Smooth muscle cell (in vitro differentiated cells): ENCODE data around the gene MAPK11. TPM values are rescaled to one million over a fixed set of nuclear protein-coding genes. Genes with fewer than 3 reads are reported as not detected.

Experiments
- DNase-seq: peaks from one replicate; lab custom pipeline; 2025; ENCODE audit not compliant: unreplicated experiment; lab: John Stamatoyannopoulos, UW
- H2AFZ ChIP-seq: fragments of 200-600 bp; sonication (generic); 2 replicates; pipeline ENCODE4 v1.6.0; 2016; ENCODE audit warnings: antibody characterized with exemption, low read depth, mild to moderate bottlenecking
- H3F3A ChIP-seq: fragments of 200-600 bp; sonication (generic); 2 replicates; pipeline ENCODE4 v1.6.0; 2017; ENCODE audit warnings: antibody characterized with exemption, low read depth
- H3K27ac ChIP-seq: fragments of 200-600 bp; sonication (generic); 2 replicates; pipeline ENCODE4 v1.5.1; 2016; ENCODE audit warnings: low read depth, mild to moderate bottlenecking
- H3K27me3 ChIP-seq: fragments of 200-600 bp; sonication (generic); 2 replicates; pipeline ENCODE4 v1.6.1; 2016; ENCODE audit warnings: low read depth, mild to moderate bottlenecking
- H3K36me3 ChIP-seq: fragments of 200-600 bp; sonication (generic); 2 replicates; pipeline ENCODE4 v1.5.1; 2016; ENCODE audit warnings: low read depth
- H3K4me1 ChIP-seq: fragments of 200-600 bp; sonication (generic); 2 replicates; pipeline ENCODE4 v1.5.1; 2016; ENCODE audit warnings: low read depth
- H3K4me2 ChIP-seq: fragments of 200-600 bp; sonication (generic); 2 replicates; pipeline ENCODE4 v1.6.0; 2016; ENCODE audit warnings: mild to moderate bottlenecking
- H3K4me3 ChIP-seq: fragments of 200-600 bp; sonication (generic); 2 replicates; pipeline ENCODE4 v1.5.1; 2016; ENCODE audit warnings: mild to moderate bottlenecking
- H3K79me2 ChIP-seq: fragments of 200-600 bp; sonication (generic); 2 replicates; pipeline ENCODE4 v1.6.0; 2016; ENCODE audit warnings: low read depth, mild to moderate bottlenecking
- H3K9ac ChIP-seq: fragments of 200-600 bp; sonication (generic); 2 replicates; pipeline ENCODE4 v1.6.0; 2016; ENCODE audit warnings: low read depth
- H3K9me3 ChIP-seq: fragments of 200-600 bp; sonication (generic); replicated peaks from 2 replicates; pipeline ENCODE4 v1.5.1; 2016; ENCODE audit warnings: low read depth
- H4K20me1 ChIP-seq: fragments of 200-600 bp; sonication (generic); 2 replicates; pipeline ENCODE4 v1.6.0; 2016; ENCODE audit warnings: low read depth
- WGBS: methylation state at CpG from one replicate; pipeline ENCODE4 v1.1.7; 2016; ENCODE audit warnings: low lambda C conversion rate; 5-methylcytosine and 5-hydroxymethylcytosine counted together
- polyA plus RNA-seq: library from polyadenylated mRNA; unstranded; fragments of >200 nt; fragmentation: Nextera tagmentation; extraction: Ambion mirVana; gene quantifications from 2 replicates; pipeline ENCODE4 v1.2.1, GENCODE V29; 2016
- total RNA-seq: library from RNA; depleted of rRNA; stranded (reverse); fragments of >200 nt; gene quantifications from 2 replicates; pipeline ENCODE4 v1.2.3, GENCODE V29; 2014
- TF ChIP-seq, protein P1 (sequence below): fragments of 200-600 bp; sonication (generic); IDR thresholded peaks from 2 replicates; pipeline ENCODE4 v1.5.1; 2017; ENCODE audit warnings: borderline replicate concordance, mild to moderate bottlenecking, antibody characterized with exemption; ENCODE audit not compliant: insufficient read depth, poor library complexity, severe bottlenecking

The MAPK11 gene
- total and polyA plus RNA-seq, 2 experiments from 2014 or later: 0.65 to 4.2 TPM

GRCh38 chr22:50260801-50261614 lies 9.2 kb downstream of the MAPK11 start:
- H3K27me3 ChIP-seq: peaks cover 2% of the 10 kb centered on the region
- peak overlapping the region; percentile 65 for H3K4me3 ChIP-seq
- no peak overlapping the region for H3K9ac ChIP-seq
- H3K36me3 ChIP-seq: no peaks in the 10 kb centered on the region
- H3F3A ChIP-seq: no peaks in the 10 kb centered on the region
- peaks cover 4% of the 10 kb centered on the region for H3K79me2 ChIP-seq
- no peaks in the 10 kb centered on the region for H3K9me3 ChIP-seq
- 2% methylated on average over 58 of the region's 92 CpGs for WGBS
- peak overlapping the region; percentile 95 for H3K4me2 ChIP-seq
- DNase-seq: peak; percentile 29
- H3K4me1 ChIP-seq: peaks cover 8% of the 10 kb centered on the region
- H4K20me1 ChIP-seq: no peaks in the 10 kb centered on the region
- H3K27ac ChIP-seq: no peak overlapping the region
- TF ChIP-seq, protein P1, sequence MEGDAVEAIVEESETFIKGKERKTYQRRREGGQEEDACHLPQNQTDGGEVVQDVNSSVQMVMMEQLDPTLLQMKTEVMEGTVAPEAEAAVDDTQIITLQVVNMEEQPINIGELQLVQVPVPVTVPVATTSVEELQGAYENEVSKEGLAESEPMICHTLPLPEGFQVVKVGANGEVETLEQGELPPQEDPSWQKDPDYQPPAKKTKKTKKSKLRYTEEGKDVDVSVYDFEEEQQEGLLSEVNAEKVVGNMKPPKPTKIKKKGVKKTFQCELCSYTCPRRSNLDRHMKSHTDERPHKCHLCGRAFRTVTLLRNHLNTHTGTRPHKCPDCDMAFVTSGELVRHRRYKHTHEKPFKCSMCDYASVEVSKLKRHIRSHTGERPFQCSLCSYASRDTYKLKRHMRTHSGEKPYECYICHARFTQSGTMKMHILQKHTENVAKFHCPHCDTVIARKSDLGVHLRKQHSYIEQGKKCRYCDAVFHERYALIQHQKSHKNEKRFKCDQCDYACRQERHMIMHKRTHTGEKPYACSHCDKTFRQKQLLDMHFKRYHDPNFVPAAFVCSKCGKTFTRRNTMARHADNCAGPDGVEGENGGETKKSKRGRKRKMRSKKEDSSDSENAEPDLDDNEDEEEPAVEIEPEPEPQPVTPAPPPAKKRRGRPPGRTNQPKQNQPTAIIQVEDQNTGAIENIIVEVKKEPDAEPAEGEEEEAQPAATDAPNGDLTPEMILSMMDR: no peak
- no peak overlapping the region for H2AFZ ChIP-seq

DNA sequence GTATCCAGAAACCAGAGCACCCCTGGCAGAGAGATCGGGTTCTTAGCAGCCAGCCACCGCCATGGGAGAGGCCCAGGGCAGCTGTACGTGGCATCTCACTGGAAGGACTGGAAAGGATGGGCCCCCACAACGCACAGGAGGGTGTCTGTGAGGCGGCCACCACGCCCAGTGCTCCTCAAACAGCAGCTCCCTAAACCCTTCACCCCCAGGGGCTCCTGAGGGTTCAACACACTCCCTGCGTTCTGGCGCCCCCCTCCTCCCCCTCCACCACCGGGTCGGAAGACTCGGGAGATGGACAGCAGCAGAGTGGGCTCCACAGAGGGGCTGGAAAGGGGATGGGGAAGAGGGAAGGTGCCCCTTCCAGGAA lies 9.8 kb downstream of the MAPK11 start:
- no peaks in the 10 kb centered on the region for H4K20me1 ChIP-seq
- no peak overlapping the region for H3K27ac ChIP-seq
- WGBS: 41% methylated on average over 10 of the region's 11 CpGs
- H3F3A ChIP-seq: no peaks in the 10 kb centered on the region
- peak overlapping the region; percentile 65 for H3K4me3 ChIP-seq
- H3K79me2 ChIP-seq: peaks cover 4% of the 10 kb centered on the region
- no peak overlapping the region for H2AFZ ChIP-seq
- peak overlapping the region; percentile 95 for H3K4me2 ChIP-seq
- no peaks in the 10 kb centered on the region for H3K9me3 ChIP-seq
- no peaks in the 10 kb centered on the region for H3K27me3 ChIP-seq
- H3K36me3 ChIP-seq: no peaks in the 10 kb centered on the region
- peaks cover 8% of the 10 kb centered on the region for H3K4me1 ChIP-seq
- no peak overlapping the region for H3K9ac ChIP-seq
- TF ChIP-seq, protein P1: no peak
- DNase-seq: no peak

- 94% methylated on average over 14 of the region's 15 CpGs for WGBS
- no peak for DNase-seq
- no peak overlapping the region for H3K27ac ChIP-seq
- no peak overlapping the region for H3K4me2 ChIP-seq
- H3K27me3 ChIP-seq: no peaks in the 10 kb centered on the region
- H3K9ac ChIP-seq: no peak overlapping the region
- H3K4me3 ChIP-seq: no peak overlapping the region
- H3K36me3 ChIP-seq: no peaks in the 10 kb centered on the region
- no peaks in the 10 kb centered on the region for H3F3A ChIP-seq
- no peaks in the 10 kb centered on the region for H4K20me1 ChIP-seq
- no peaks in the 10 kb centered on the region for H3K9me3 ChIP-seq
- H3K4me1 ChIP-seq: peaks cover 8% of the 10 kb centered on the region
- no peak overlapping the region for H2AFZ ChIP-seq
- TF ChIP-seq, protein P1: no peak
- H3K79me2 ChIP-seq: peaks cover 4% of the 10 kb centered on the region
Observed at GRCh38 chr22:50259302-50259701, 10.9 kb downstream of the MAPK11 start.
